Psoas muscle (tissue), 8 donors: ENCODE results near the gene DUSP7. TPM values are rescaled to one million over a fixed set of nuclear protein-coding genes. Genes with fewer than 3 reads are reported as not detected.

Source experiments
- ATAC-seq, 4 donors: fragments of 200-7000 bp; cut with Tn5 transposase; one replicate each; pipeline ENCODE4 v1.9.1; 2020; ENCODE audit warnings: moderate library complexity in 3 of 4, mild to moderate bottlenecking in 2 of 4
- DNase-seq, 2 donors: peaks; one replicate each; pipeline ENCODE4 v3.0.0-alpha.2; 2020
- H3K27ac ChIP-seq: fragments of 200-600 bp; one replicate; pipeline ENCODE4 v1.8.0; 2022
- H3K27me3 ChIP-seq, 3 donors: fragments of 200-600 bp in 1 of 3; one replicate each; pipeline versions ENCODE4 v1.6.1 to v1.8.0; 2013 to 2022; ENCODE audit warnings: low read length in 2 of 3, mild to moderate bottlenecking in 2 of 3, moderate library complexity in 1 of 3; ENCODE audit not compliant: insufficient read depth in 3 of 3
- H3K36me3 ChIP-seq, 2 donors: fragments of 200-600 bp in 1 of 2; one replicate each; pipeline versions ENCODE4 v1.6.1 to v1.8.0; 2013 to 2022; ENCODE audit warnings: low read depth in 1 of 2, mild to moderate bottlenecking in 1 of 2, moderate library complexity in 1 of 2; ENCODE audit not compliant: insufficient read depth in 1 of 2
- H3K4me1 ChIP-seq: fragments of 200-600 bp; one replicate; pipeline ENCODE4 v1.8.0; 2022
- H3K4me3 ChIP-seq: fragments of 200-600 bp; one replicate; pipeline ENCODE4 v1.8.0; 2022; ENCODE audit warnings: mild to moderate bottlenecking
- H3K9me3 ChIP-seq: fragments of 200-600 bp; one replicate; pipeline ENCODE4 v1.8.0; 2022
- CTCF ChIP-seq: fragments of 200-600 bp; IDR thresholded peaks from one replicate; pipeline ENCODE4 v1.8.0; 2022; ENCODE audit warnings: antibody characterized with exemption
- WGBS, 3 donors: extraction: QIAGEN DNeasy Blood & Tissue Kit; methylation state at CpG; one replicate each; pipeline versions ENCODE4 v1.1.6 to v1.1.7; 2013; 5-methylcytosine and 5-hydroxymethylcytosine counted together
- intact Hi-C, 2 donors: fragments of 100-400 bp; cut with DNase I; formaldehyde crosslinking; loops; one replicate each; pipeline versions ENCODE4 v1.11.0 to v1.14.2; 2022
- polyA plus RNA-seq, 3 donors: library from polyadenylated mRNA; stranded (reverse); fragments of 200-250 nt; gene quantifications; one replicate each; pipeline ENCODE4 v1.2.3, GENCODE V29; 2013
- total RNA-seq, 4 donors: library from RNA; stranded (reverse); fragmentation: NEBNext Ultra II Directional in 2 of 4; extraction: Animal tissue kit (Norgen Biotek cat#: 25700) in 2 of 4; gene quantifications; one replicate each; pipeline versions ENCODE4 v1.2.1 to v1.2.4, GENCODE V29; 2021 to 2023
- donor health status: healthy with polysubstance abuse.
- donor health status: DM: no; HTN: no; CAD: no; lungs with moderate emphysema.
- donor health status: Bipolar disorder and iron deficiency.
- donor health status: healthy.
- donor health status: DM: yes; HTN: yes; CAD: no.
- donor health status: DM: no; HTN: no; CAD: no.
- donor health status: DM: no; HTN: no; CAD: no.
- donor health status: DM: yes; HTN: yes; CAD: no.

Gene DUSP7
- total and polyA plus RNA-seq, 7 donors, result 7.4 to 31.9 (median 15.7) TPM

DNA sequence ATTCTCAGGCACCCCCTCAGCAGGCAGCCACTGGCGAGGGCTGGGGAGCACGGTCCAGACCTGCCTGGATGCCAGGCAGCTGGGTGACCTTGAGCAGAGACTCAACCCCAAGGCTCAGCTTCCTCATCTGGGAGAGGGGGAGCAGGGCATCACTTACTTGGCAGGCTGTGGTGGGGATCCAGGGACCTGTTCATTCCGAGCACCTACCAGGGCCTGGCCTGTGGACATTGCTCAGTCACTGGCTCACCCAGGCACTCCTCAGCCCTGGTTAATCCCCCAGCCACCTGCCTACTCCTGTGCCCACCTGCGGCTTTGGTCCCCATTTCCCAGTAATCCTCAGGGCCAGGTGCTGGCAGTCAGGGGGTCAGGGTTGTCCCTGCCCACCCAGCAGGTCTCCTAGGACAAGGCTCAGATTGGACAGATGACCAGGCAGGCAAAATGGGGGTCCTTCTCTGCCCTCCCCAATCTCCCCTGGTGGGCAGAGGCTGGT is 51.4 kb downstream of the DUSP7 start:
- no peak overlapping the region for H3K27ac ChIP-seq
- DNase-seq (no peak), ATAC-seq (no peak)
- no peaks in the 10 kb centered on the region for H3K9me3 ChIP-seq
- intact Hi-C loops, result loop anchor here (5.0 to 10.0 kb wide), 3 partner anchors 52 to 340 kb away; partner anchors contain the start of gene DUSP7 (in 1 of the 2)
- peaks cover 40% of the 10 kb centered on the region for H3K4me1 ChIP-seq
- H3K27me3 ChIP-seq, result no peaks in the 10 kb centered on the region
- H3K4me3 ChIP-seq, result no peak overlapping the region
- WGBS, 3 donors, result 66 to 78% (median 77%) methylated on average over 4 of the region's 4 CpGs
- H3K36me3 ChIP-seq, result no peaks in the 10 kb centered on the region
- no peak for TF ChIP-seq CTCF

- H3K27me3 ChIP-seq, result no peaks in the 10 kb centered on the region
- DNase-seq (peak; percentile 51 to 81), ATAC-seq (peak; percentile 62 to 81 (median 73))
- no peaks in the 10 kb centered on the region for H3K36me3 ChIP-seq
- H3K4me1 ChIP-seq, result peaks cover 40% of the 10 kb centered on the region
- H3K9me3 ChIP-seq, result no peaks in the 10 kb centered on the region
- 47 to 55% (median 49%) methylated on average over 15 to 16 of the region's 16 CpGs for WGBS, 3 donors
- H3K27ac ChIP-seq, result no peak overlapping the region
- peak; percentile 63 for TF ChIP-seq CTCF
- H3K4me3 ChIP-seq, result no peak overlapping the region
- intact Hi-C loops, result loop anchor here (5.0 to 10.0 kb wide), 3 partner anchors 53 to 341 kb away; partner anchors contain the start of gene DUSP7 (in 1 of the 2)
Measured at GRCh38 chr3:52004163-52004787, 52.1 kb downstream of the DUSP7 start.

DNA sequence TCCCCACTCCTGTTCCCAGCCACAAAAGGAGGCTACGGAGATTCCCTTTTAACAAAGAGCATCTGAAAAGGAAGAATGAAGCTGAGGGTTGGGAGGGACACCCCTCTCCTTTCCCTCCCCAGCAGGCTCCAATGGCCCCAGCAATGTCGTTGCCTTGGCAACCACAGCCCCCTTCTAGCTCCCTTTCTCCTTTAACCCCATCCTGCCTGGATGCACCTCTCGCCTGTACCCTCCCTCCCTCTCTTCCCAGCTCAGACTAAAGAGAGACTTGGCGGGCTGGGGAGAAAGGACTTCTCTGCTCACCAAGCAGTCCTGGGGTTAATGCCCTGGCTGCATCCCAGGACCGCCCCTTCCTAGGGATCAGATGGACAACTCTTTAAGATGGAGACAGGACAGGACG is 53.6 kb downstream of the DUSP7 start:
- intact Hi-C loops, result loop anchor here (2.0 to 10.0 kb wide), 4 partner anchors 55 to 342 kb away; partner anchors contain the start of gene DUSP7 (in 1 of the 2)
- Histone ChIP-seq H3K4me1 (peaks cover 36% of the 10 kb centered on the region), H3K27me3 (no peaks in the 10 kb centered on the region), H3K4me3 (no peak overlapping the region), H3K27ac (no peak overlapping the region), H3K36me3 (no peaks in the 10 kb centered on the region), H3K9me3 (no peaks in the 10 kb centered on the region)
- TF ChIP-seq CTCF, result no peak
- WGBS, 3 donors, result 65 to 76% (median 74%) methylated on average over 6 of the region's 6 CpGs
- ATAC-seq, result no peak
- peak in 1 of 2 donors; percentile 12 for DNase-seq

DNA sequence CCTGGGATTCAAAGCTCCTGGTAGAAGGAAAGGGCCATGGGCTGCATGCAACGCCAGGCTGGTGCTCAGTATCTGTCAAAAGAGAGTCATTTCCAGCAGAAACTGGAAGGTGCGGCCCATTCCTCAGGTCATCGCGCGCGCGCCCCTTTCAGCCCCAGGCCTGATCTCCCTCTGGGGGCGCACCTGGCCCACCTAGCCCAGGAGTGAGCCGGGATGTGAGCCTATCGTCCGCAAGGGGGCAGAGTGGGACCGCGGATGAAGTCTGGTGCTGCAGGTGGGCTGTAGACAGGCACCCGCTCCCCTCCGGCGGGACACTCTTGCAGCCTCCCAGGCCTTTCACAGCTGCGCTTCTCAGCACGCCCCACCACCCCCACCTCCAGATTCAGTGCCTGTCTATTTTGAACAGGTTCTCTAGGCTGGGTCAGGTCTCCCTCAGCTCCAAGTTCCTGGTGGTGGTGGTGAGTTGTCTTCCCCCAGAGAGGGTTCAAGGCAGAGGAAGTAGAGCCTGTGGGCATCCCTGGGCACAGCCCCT is 54.9 kb downstream of the DUSP7 start:
- H3K9me3 ChIP-seq, result no peaks in the 10 kb centered on the region
- peak; percentile 92 for TF ChIP-seq CTCF
- no peak overlapping the region for H3K4me3 ChIP-seq
- H3K36me3 ChIP-seq, result no peaks in the 10 kb centered on the region
- WGBS, 3 donors, result 1 to 2% (median 2%) methylated on average over 15 to 18 of the region's 18 CpGs
- no peaks in the 10 kb centered on the region for H3K27me3 ChIP-seq
- no peak overlapping the region for H3K27ac ChIP-seq
- intact Hi-C loops, result loop anchor here (1.0 to 10.0 kb wide), 5 partner anchors 56 to 343 kb away; partner anchors contain the start of gene DUSP7 (in 1 of the 2)
- peak; percentile 81 to 86 (median 84) for ATAC-seq
- DNase-seq, result peak; percentile 77 to 89
- H3K4me1 ChIP-seq, result peaks cover 26% of the 10 kb centered on the region
